Measurements from ENCODE around the gene ATG5. TPM values are rescaled to one million over a fixed set of nuclear protein-coding genes. Genes with fewer than 3 reads are reported as not detected.

ATG5 gene
- total and polyA plus RNA-seq, 2 experiments from 2014 or later, result 35.4 to 42.8 TPM

GRCh38 chr6:106165885-106166485 lies 159.6 kb downstream of the ATG5 start:
- WGBS (ENCODE audit: low lambda C conversion rate, missing lambda C conversion rate), result 87% methylated on average over 3 of the region's 3 CpGs
- Histone ChIP-seq H3K9me2 (replicated peaks; ENCODE audit: insufficient read depth) (no peaks in the 10 kb centered on the region), H3K27me3 (no peaks in the 10 kb centered on the region), H3K4me1 (ENCODE audit: insufficient read depth) (no peaks in the 10 kb centered on the region), H2AFZ (no peak overlapping the region), H3K4me3 (no peak overlapping the region), H4K20me1 (ENCODE audit: insufficient read depth, poor library complexity, severe bottlenecking) (no peaks in the 10 kb centered on the region), H3K4me2 (no peak overlapping the region), H3K79me2 (no peaks in the 10 kb centered on the region), H3K36me3 (replicated peaks; ENCODE audit: insufficient read depth, low read depth) (no peaks in the 10 kb centered on the region), H3K27ac (no peak overlapping the region), H3K9me3 (ENCODE audit: low read depth) (no peaks in the 10 kb centered on the region)
- no peak for DNase-seq (ENCODE audit: low spot score)
- no peak for TF ChIP-seq EZH2phosphoT487 (IDR thresholded peaks at IDR 0.05; ENCODE audit: low read depth, severe bottlenecking, unreplicated experiment)
- no peak for TF ChIP-seq EZH2 (IDR thresholded peaks at IDR 0.05; ENCODE audit: borderline replicate concordance)
- no peak for TF ChIP-seq CTCF (IDR thresholded peaks at IDR 0.05; ENCODE audit: poor library complexity)

- Histone ChIP-seq H3K4me1 (ENCODE audit: insufficient read depth) (no peaks in the 10 kb centered on the region), H3K27ac (peak overlapping the region; percentile 63), H3K9me2 (replicated peaks; ENCODE audit: insufficient read depth) (no peaks in the 10 kb centered on the region), H4K20me1 (ENCODE audit: insufficient read depth, poor library complexity, severe bottlenecking) (no peaks in the 10 kb centered on the region), H3K4me2 (no peak overlapping the region), H3K27me3 (no peaks in the 10 kb centered on the region), H2AFZ (no peak overlapping the region), H3K4me3 (no peak overlapping the region), H3K9me3 (ENCODE audit: low read depth) (no peaks in the 10 kb centered on the region), H3K36me3 (replicated peaks; ENCODE audit: insufficient read depth, low read depth) (no peaks in the 10 kb centered on the region), H3K79me2 (no peaks in the 10 kb centered on the region)
- TF ChIP-seq EZH2phosphoT487 (IDR thresholded peaks at IDR 0.05; ENCODE audit: low read depth, severe bottlenecking, unreplicated experiment), result no peak
- no peak for TF ChIP-seq EZH2 (IDR thresholded peaks at IDR 0.05; ENCODE audit: borderline replicate concordance)
- no peak for TF ChIP-seq CTCF (IDR thresholded peaks at IDR 0.05; ENCODE audit: poor library complexity)
- 89% methylated on average over 17 of the region's 17 CpGs for WGBS (ENCODE audit: low lambda C conversion rate, missing lambda C conversion rate)
- peak; percentile 37 for DNase-seq (ENCODE audit: low spot score)
Observed at GRCh38 chr6:106163966-106164877, 161.3 kb downstream of the ATG5 start.

GRCh38 chr6:106163446-106163965 lies 162.1 kb downstream of the ATG5 start:
- H4K20me1 ChIP-seq (ENCODE audit: insufficient read depth, poor library complexity, severe bottlenecking), result no peaks in the 10 kb centered on the region
- no peak overlapping the region for H2AFZ ChIP-seq
- H3K27me3 ChIP-seq, result no peaks in the 10 kb centered on the region
- no peaks in the 10 kb centered on the region for H3K79me2 ChIP-seq
- H3K27ac ChIP-seq, result no peak overlapping the region
- DNase-seq (ENCODE audit: low spot score), result peak; percentile 28
- no peaks in the 10 kb centered on the region for H3K9me3 ChIP-seq (ENCODE audit: low read depth)
- H3K4me1 ChIP-seq (ENCODE audit: insufficient read depth), result no peaks in the 10 kb centered on the region
- no peaks in the 10 kb centered on the region for H3K36me3 ChIP-seq (replicated peaks; ENCODE audit: insufficient read depth, low read depth)
- H3K4me3 ChIP-seq, result no peak overlapping the region
- TF ChIP-seq CTCF (IDR thresholded peaks at IDR 0.05; ENCODE audit: poor library complexity) (no peak), EZH2phosphoT487 (IDR thresholded peaks at IDR 0.05; ENCODE audit: low read depth, severe bottlenecking, unreplicated experiment) (no peak), EZH2 (IDR thresholded peaks at IDR 0.05; ENCODE audit: borderline replicate concordance) (no peak)
- no peak overlapping the region for H3K4me2 ChIP-seq
- WGBS (ENCODE audit: low lambda C conversion rate, missing lambda C conversion rate), result 52% methylated on average over 7 of the region's 7 CpGs
- no peaks in the 10 kb centered on the region for H3K9me2 ChIP-seq (replicated peaks; ENCODE audit: insufficient read depth)
